ENCODE results near the gene PCGF3. TPM values are rescaled to one million over a fixed set of nuclear protein-coding genes. Genes with fewer than 3 reads are reported as not detected.
"Not testable (repeated sequence)": the region's sequence is repeated elsewhere in the genome, so short reads cannot be mapped to it uniquely, and the experiment has no call there.

Gene PCGF3
- total RNA-seq, 1 donor from 2014 or later: 24.3 TPM

GRCh38 chr4:717601-718320 lies 12.1 kb downstream of the PCGF3 start:
- intact Hi-C loops (cut with DNase I): no loop called here
- DNase-seq (ENCODE audit: low spot score): no peak

GRCh38 chr4:718460-718859 lies 12.8 kb downstream of the PCGF3 start:
- intact Hi-C loops (cut with DNase I): no loop called here
- DNase-seq (ENCODE audit: low spot score): no peak

GRCh38 chr4:720111-720860 lies 14.7 kb downstream of the PCGF3 start:
- no peak for DNase-seq (ENCODE audit: low spot score)
- intact Hi-C loops (cut with DNase I): no loop called here

- DNase-seq (ENCODE audit: low spot score): no peak
- intact Hi-C loops (cut with DNase I): no loop called here
Observed at GRCh38 chr4:721261-722168, 15.9 kb downstream of the PCGF3 start.

- DNase-seq (ENCODE audit: low spot score): no peak
- intact Hi-C loops (cut with DNase I): no loop called here
Observed at GRCh38 chr4:722169-722725, 16.6 kb downstream of the PCGF3 start.

GRCh38 chr4:722851-723360 lies 17.3 kb downstream of the PCGF3 start:
- intact Hi-C loops (cut with DNase I): no loop called here
- no peak for DNase-seq (ENCODE audit: low spot score)

- DNase-seq (ENCODE audit: low spot score): no peak
- intact Hi-C loops (cut with DNase I): no loop called here
Observed at GRCh38 chr4:723751-724530, 18.3 kb downstream of the PCGF3 start.

GRCh38 chr4:725391-726234 lies 20.0 kb downstream of the PCGF3 start:
- DNase-seq (ENCODE audit: low spot score): no peak
- intact Hi-C loops (cut with DNase I): no loop called here

- intact Hi-C loops (cut with DNase I): no loop called here
- no peak for DNase-seq (ENCODE audit: low spot score)
Observed at GRCh38 chr4:726235-726787, 20.7 kb downstream of the PCGF3 start.

- no peak for DNase-seq (ENCODE audit: low spot score)
- intact Hi-C loops (cut with DNase I): no loop called here
Observed at GRCh38 chr4:726838-727237, 21.2 kb downstream of the PCGF3 start.

- intact Hi-C loops (cut with DNase I): no loop called here
- no peak for DNase-seq (ENCODE audit: low spot score)
Observed at GRCh38 chr4:727576-727975, 21.9 kb downstream of the PCGF3 start.

GRCh38 chr4:729336-730315 lies 24.0 kb downstream of the PCGF3 start:
- DNase-seq (ENCODE audit: low spot score): no peak
- intact Hi-C loops (cut with DNase I): no loop called here

- intact Hi-C loops (cut with DNase I): no loop called here
- DNase-seq (ENCODE audit: low spot score): no peak
Observed at GRCh38 chr4:730511-730910, 24.9 kb downstream of the PCGF3 start.

- intact Hi-C loops (cut with DNase I); DNase-seq (ENCODE audit: low spot score): not testable (repeated sequence)
Observed at GRCh38 chr4:730946-731904, 25.6 kb downstream of the PCGF3 start.

- DNase-seq (ENCODE audit: low spot score); intact Hi-C loops (cut with DNase I): not testable (repeated sequence)
Observed at GRCh38 chr4:731954-732353, 26.3 kb downstream of the PCGF3 start.

All from cardiac septum (tissue), 1 donor.